Measurements from ENCODE around the gene ZC3HAV1.
A peak's percentile ranks its signal among the peaks of the same experiment; 100 is the strongest.

DNA sequence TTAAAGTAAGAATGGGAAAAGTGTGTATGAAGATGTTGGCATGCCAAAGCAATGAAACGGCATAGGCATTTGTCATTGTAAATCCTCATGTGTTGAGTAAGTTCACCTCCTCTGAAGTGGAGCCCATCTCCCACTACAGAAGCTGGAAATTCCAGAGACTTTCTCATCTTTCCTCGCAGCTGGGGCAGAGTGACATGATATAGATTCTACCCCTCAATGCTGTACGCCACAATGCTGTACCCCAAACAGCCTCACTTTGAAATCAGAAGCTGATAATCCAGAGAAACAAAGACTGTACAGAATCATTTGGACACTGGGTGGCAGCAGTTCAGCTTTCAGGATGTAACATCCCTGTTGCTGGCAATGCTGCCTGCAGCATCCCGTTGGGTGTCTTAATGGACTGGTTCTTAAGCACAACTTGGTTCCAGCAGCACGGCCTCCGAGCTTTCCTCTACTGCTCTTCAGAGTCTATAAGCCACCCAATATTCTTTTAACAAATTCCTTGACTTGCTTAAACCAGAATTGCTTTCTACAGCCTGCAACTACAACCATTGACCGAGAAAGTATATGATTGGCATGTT, 92.5 kb downstream of the ZC3HAV1 start:
- TF ChIP-seq CTCF (IDR thresholded peaks at IDR 0.05; ENCODE audit: borderline replicate concordance, extremely low read depth, low read length, poor library complexity, severe bottlenecking) (peak; percentile 89), EZH2 (IDR thresholded peaks at IDR 0.05; ENCODE audit: borderline replicate concordance, low read depth, low read length, severe bottlenecking) (no peak)
